ENCODE results near the gene THAP10.

The THAP10 gene

DNA sequence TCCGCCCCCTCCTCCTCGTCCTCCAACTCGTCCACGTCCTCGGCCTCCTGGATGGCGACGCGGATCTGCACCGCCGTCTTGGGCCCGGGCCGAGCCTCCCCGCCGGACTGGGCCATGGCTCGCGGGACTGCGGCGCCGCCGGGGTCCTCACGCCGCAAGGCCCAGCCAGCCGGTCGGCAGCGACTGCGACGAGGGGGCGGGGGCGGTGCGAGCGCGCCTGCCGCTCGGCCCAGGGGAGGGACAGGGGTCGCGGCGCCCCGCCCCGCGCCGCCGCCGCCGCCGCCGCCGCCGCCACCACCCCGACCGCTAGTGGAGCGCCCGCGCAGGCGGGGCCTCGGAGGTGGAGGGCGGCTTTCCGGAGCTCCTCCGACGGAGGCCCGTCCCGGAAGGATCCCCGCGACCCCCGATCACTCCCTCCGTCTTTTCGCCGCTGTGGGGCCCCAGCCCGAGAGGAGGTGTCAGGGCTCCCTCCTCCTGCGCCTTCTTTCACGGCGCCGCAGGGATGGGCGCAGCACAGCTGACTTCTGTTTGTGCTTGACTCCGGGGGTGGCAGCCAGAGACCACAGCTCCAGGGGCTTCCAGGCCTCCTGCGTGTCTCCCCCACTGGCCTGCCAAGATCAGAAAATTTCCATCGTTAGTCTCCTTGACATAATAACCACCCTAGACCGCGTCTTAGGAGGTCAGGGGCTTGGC, 38.1 kb downstream of the THAP10 start, which contains the start of gene LARP6:
Gene LARP6, minus strand, starts transcription at position 185 of the 693 bp plus-strand sequence. Its CDS starts 69 bp downstream, at position 116.
- DNase-seq (ENCODE audit: low read depth in 2 of 3, low spot score in 1 of 3), result peak in 1 of 3 donors; percentile 10

DNA sequence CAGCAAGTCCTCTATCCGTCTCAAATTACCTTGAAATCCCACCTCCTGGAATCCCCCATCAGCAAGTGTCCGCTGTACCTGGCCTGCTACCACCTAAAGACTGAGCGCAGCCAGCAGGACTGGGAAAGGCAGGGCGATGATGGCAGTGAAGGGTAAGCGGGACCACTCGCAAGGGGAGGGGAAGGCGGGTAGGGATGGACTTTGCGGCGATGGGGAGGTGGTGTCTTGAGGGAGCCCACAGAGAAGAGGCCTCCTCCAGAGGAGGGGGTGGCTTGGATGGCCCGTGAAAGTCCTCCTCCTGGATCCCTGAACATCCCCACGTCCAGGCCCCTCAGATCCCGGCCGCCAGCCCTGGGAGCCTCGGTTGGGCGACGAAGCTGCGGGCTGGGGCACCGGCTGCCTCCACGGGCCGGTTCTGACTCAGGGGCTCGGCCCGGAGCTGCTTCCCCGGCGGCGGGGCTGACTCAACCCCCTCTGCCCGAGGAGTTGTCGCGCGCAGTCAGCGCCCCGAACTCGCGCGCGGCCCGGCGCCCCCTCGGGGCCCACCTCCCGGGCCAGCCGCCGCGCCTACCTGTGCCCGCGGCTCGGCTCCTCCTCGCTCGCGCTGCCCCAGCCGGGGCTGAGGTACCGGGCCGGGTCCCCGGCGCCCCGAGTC, 38.8 kb downstream of the THAP10 start:
- no peak for DNase-seq (ENCODE audit: low read depth in 2 of 3, low spot score in 1 of 3)

- DNase-seq (ENCODE audit: low read depth in 2 of 3, low spot score in 1 of 3), result no peak
Observed at GRCh38 chr15:70852501-70853317, 39.5 kb downstream of the THAP10 start.

DNA sequence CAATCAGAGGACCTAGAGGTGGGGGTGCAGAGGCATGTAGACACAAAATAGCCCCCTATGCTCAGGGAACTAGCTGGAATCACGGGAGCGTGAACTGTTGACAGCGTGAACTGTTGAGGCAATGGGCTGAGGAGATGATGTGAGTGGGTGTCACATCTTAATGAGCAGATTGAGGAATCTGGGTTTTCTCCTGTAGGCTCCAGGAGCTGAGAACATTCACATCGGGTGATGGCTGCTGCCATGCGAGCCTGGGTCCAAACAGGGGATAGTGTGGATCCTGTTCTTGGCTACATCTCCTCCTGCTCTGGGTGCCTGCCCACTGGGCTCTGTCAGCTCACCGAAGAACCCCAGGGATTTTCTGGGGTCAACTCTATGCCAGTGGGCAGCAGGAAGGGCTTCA, 40.3 kb downstream of the THAP10 start:
- DNase-seq (ENCODE audit: low read depth in 2 of 3, low spot score in 1 of 3), result no peak

- no peak for DNase-seq (ENCODE audit: low read depth in 2 of 3, low spot score in 1 of 3)
Observed at GRCh38 chr15:70845602-70846360, 46.5 kb downstream of the THAP10 start.

GRCh38 chr15:70837476-70837875, 54.8 kb downstream of the THAP10 start:
- no peak for DNase-seq (ENCODE audit: low read depth in 2 of 3, low spot score in 1 of 3)

GRCh38 chr15:70835841-70836240, 56.4 kb downstream of the THAP10 start:
- no peak for DNase-seq (ENCODE audit: low read depth in 2 of 3, low spot score in 1 of 3)

GRCh38 chr15:70835415-70835814, 56.8 kb downstream of the THAP10 start:
- no peak for DNase-seq (ENCODE audit: low read depth in 2 of 3, low spot score in 1 of 3)

DNA sequence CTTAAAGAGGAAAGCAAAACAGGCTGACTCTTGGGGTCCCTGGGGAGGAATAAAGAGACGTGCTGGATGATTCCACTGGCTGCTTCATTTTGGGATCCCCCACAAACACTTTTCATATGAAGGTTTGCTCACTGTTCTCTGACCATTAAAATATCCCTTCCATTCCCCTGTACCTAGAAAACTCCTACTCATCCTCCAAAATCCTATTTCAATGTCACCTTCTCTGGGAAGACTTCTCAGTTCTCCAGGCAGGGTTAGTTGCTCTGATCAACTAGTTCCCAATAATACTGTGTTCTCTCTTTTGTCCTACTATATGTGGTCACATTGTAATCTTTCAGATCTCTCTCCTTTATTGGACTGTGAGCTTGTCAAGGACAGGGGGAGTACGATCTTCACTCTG, 57.2 kb downstream of the THAP10 start:
- no peak for DNase-seq (ENCODE audit: low read depth in 2 of 3, low spot score in 1 of 3)

GRCh38 chr15:70833861-70834765, 58.1 kb downstream of the THAP10 start:
- no peak for DNase-seq (ENCODE audit: low read depth in 2 of 3, low spot score in 1 of 3)

DNA sequence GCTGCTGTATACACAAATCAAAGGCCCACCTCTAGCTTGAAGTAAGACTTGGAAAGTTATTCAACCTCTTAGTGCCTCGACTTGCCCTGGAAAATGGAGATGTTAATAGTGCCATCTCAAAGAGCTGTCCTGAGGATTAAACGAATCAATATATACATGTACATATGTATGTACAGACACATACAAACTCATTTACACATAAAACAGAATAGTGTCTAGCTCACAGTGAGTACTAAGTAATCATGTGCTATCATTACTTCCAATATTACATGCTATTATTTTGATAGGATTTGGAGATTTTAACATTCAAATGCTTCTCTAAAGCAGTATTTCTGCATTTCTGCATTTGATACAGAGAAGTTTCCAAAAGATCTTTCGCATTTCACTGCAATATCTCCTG, 58.8 kb downstream of the THAP10 start:
- DNase-seq (ENCODE audit: low read depth in 2 of 3, low spot score in 1 of 3), result no peak

GRCh38 chr15:70832176-70832575, 60.1 kb downstream of the THAP10 start:
- DNase-seq (ENCODE audit: low read depth in 2 of 3, low spot score in 1 of 3), result no peak
